Endothelial cell (in vitro differentiated cells): ENCODE measurements around the gene ISOC1. TPM values are rescaled to one million over a fixed set of nuclear protein-coding genes. Genes with fewer than 3 reads are reported as not detected.

Experiments used
- DNase-seq: peaks from one replicate; pipeline ENCODE4 v3.0.0; 2021; ENCODE audit warnings: low spot score
- H3K27ac Mint-ChIP-seq: one replicate; pipeline ENCODE4 v1.8.0; 2021; ENCODE audit warnings: mixed read lengths, inconsistent platforms; ENCODE audit not compliant: unreplicated experiment
- H3K27me3 Mint-ChIP-seq: one replicate; pipeline ENCODE4 v1.8.0; 2021; ENCODE audit warnings: mild to moderate bottlenecking, moderate library complexity, mixed read lengths, inconsistent platforms; ENCODE audit not compliant: unreplicated experiment
- H3K36me3 Mint-ChIP-seq: one replicate; pipeline ENCODE4 v1.8.0; 2021; ENCODE audit warnings: mild to moderate bottlenecking, low read depth, mixed read lengths, inconsistent platforms; ENCODE audit not compliant: unreplicated experiment
- H3K4me1 Mint-ChIP-seq: one replicate; pipeline ENCODE4 v1.8.0; 2021; ENCODE audit warnings: mild to moderate bottlenecking, mixed read lengths, inconsistent platforms; ENCODE audit not compliant: unreplicated experiment
- H3K4me3 Mint-ChIP-seq: one replicate; pipeline ENCODE4 v1.8.0; 2021; ENCODE audit warnings: mild to moderate bottlenecking, mixed read lengths, inconsistent platforms; ENCODE audit not compliant: unreplicated experiment
- H3K9me3 Mint-ChIP-seq: one replicate; pipeline ENCODE4 v1.8.0; 2021; ENCODE audit warnings: mixed read lengths, inconsistent platforms; ENCODE audit not compliant: unreplicated experiment
- CTCF ChIP-seq: fragments of 200-600 bp; sonication (generic); IDR thresholded peaks from one replicate; pipeline ENCODE4 v1.5.0; 2021; ENCODE audit warnings: antibody characterized with exemption; ENCODE audit not compliant: unreplicated experiment
- total RNA-seq: library from RNA; stranded (reverse); fragmentation: NEBNext Ultra II Directional; extraction: Animal tissue kit (Norgen Biotek cat#: 25700); gene quantifications from one replicate; pipeline ENCODE4 v1.2.1, GENCODE V29; 2021; ENCODE audit not compliant: unreplicated experiment

Gene ISOC1
- total RNA-seq, 1 donor from 2014 or later = 32.4 TPM

- H3K36me3 Mint-ChIP-seq = no peaks in the 10 kb centered on the region
- H3K9me3 Mint-ChIP-seq = no peaks in the 10 kb centered on the region
- H3K4me3 Mint-ChIP-seq = no peak overlapping the region
- no peak for DNase-seq
- TF ChIP-seq CTCF = peak; percentile 19
- H3K27me3 Mint-ChIP-seq = peaks cover 1% of the 10 kb centered on the region
- H3K4me1 Mint-ChIP-seq = no peaks in the 10 kb centered on the region
- H3K27ac Mint-ChIP-seq = no peak overlapping the region
Observed at GRCh38 chr5:129135633-129136032, 41.1 kb downstream of the ISOC1 start.

GRCh38 chr5:129137637-129138036 lies 43.1 kb downstream of the ISOC1 start:
- Mint-ChIP-seq H3K9me3 (no peaks in the 10 kb centered on the region), H3K27me3 (peaks cover 1% of the 10 kb centered on the region), H3K4me3 (no peak overlapping the region), H3K36me3 (no peaks in the 10 kb centered on the region), H3K4me1 (no peaks in the 10 kb centered on the region), H3K27ac (no peak overlapping the region)
- TF ChIP-seq CTCF = no peak
- no peak for DNase-seq

- H3K36me3 Mint-ChIP-seq = no peaks in the 10 kb centered on the region
- H3K4me1 Mint-ChIP-seq = no peaks in the 10 kb centered on the region
- H3K9me3 Mint-ChIP-seq = no peaks in the 10 kb centered on the region
- H3K27me3 Mint-ChIP-seq = peaks cover 1% of the 10 kb centered on the region
- no peak for TF ChIP-seq CTCF
- no peak overlapping the region for H3K27ac Mint-ChIP-seq
- H3K4me3 Mint-ChIP-seq = no peak overlapping the region
- DNase-seq = no peak
Observed at GRCh38 chr5:129141078-129141477, 46.5 kb downstream of the ISOC1 start.

- TF ChIP-seq CTCF = no peak
- Mint-ChIP-seq H3K36me3 (no peaks in the 10 kb centered on the region), H3K27me3 (peaks cover 1% of the 10 kb centered on the region), H3K27ac (no peak overlapping the region), H3K4me3 (no peak overlapping the region), H3K9me3 (no peaks in the 10 kb centered on the region), H3K4me1 (no peaks in the 10 kb centered on the region)
- DNase-seq = no peak
Observed at GRCh38 chr5:129141696-129142095, 47.1 kb downstream of the ISOC1 start.

- TF ChIP-seq CTCF = no peak
- H3K4me3 Mint-ChIP-seq = no peak overlapping the region
- H3K27me3 Mint-ChIP-seq = peaks cover 2% of the 10 kb centered on the region
- H3K36me3 Mint-ChIP-seq = no peaks in the 10 kb centered on the region
- no peaks in the 10 kb centered on the region for H3K9me3 Mint-ChIP-seq
- no peak overlapping the region for H3K27ac Mint-ChIP-seq
- no peak for DNase-seq
- no peaks in the 10 kb centered on the region for H3K4me1 Mint-ChIP-seq
Observed at GRCh38 chr5:129155876-129156275, 61.3 kb downstream of the ISOC1 start.
